Neural cell (in vitro differentiated cells): Measurements from ENCODE around the gene ZCCHC2. TPM values are rescaled to one million over a fixed set of nuclear protein-coding genes. Genes with fewer than 3 reads are reported as not detected.

Experiments used
- H2AFZ ChIP-seq: fragments of 200-600, 300-800 bp; sonication (generic), shearing (Covaris generic); 2 replicates; pipeline ENCODE4 v1.6.0; 2014; ENCODE audit warnings: low read depth, mild to moderate bottlenecking, antibody characterized with exemption, low read length, moderate library complexity
- H3F3A ChIP-seq: fragments of 200-600 bp; shearing (Covaris generic); 2 replicates; pipeline ENCODE4 v1.6.1; 2016; ENCODE audit warnings: mild to moderate bottlenecking, moderate library complexity, mixed read lengths, antibody characterized with exemption, low read length; ENCODE audit not compliant: insufficient read depth, poor library complexity, severe bottlenecking
- H3K27ac ChIP-seq: fragments of 200-600, 300-800 bp; sonication (generic), shearing (Covaris generic); 2 replicates; pipeline ENCODE4 v1.5.1; 2014; ENCODE audit warnings: mild to moderate bottlenecking, low read length, moderate library complexity
- H3K27me3 ChIP-seq: fragments of 300-800, 200-600 bp; sonication (generic), shearing (Covaris generic); 2 replicates; pipeline ENCODE4 v1.6.0; 2014; ENCODE audit warnings: mild to moderate bottlenecking, low read depth, low read length, moderate library complexity; ENCODE audit not compliant: insufficient read depth
- H3K36me3 ChIP-seq: fragments of 300-800, 200-600 bp; sonication (generic), shearing (Covaris generic); 2 replicates; pipeline ENCODE4 v1.5.1; 2014; ENCODE audit warnings: mild to moderate bottlenecking, antibody characterized with exemption, low read length, moderate library complexity; ENCODE audit not compliant: insufficient read depth
- H3K4me2 ChIP-seq: fragments of 300-800, 200-600 bp; sonication (generic), shearing (Covaris generic); 2 replicates; pipeline ENCODE4 v1.6.0; 2014; ENCODE audit warnings: mild to moderate bottlenecking, low read length
- H3K4me3 ChIP-seq: fragments of 300-800, 200-600 bp; sonication (generic), shearing (Covaris generic); 2 replicates; pipeline ENCODE4 v1.5.1; 2014; ENCODE audit warnings: mild to moderate bottlenecking, low read length, moderate library complexity
- H3K79me2 ChIP-seq: fragments of 200-600 bp; shearing (Covaris generic); replicated peaks from 2 replicates; pipeline ENCODE4 v1.6.0; 2014; ENCODE audit warnings: mild to moderate bottlenecking, low read length, moderate library complexity; ENCODE audit not compliant: insufficient read depth
- H3K9ac ChIP-seq: fragments of 300-800, 200-600 bp; sonication (generic), shearing (Covaris generic); 2 replicates; pipeline ENCODE4 v1.6.1; 2016; ENCODE audit warnings: mild to moderate bottlenecking, low read length, mixed read lengths
- H3K9me2 ChIP-seq: fragments of 200-600 bp; shearing (Covaris generic); 2 replicates; pipeline ENCODE4 v1.6.1; 2016; ENCODE audit warnings: mild to moderate bottlenecking, low read length, mixed read lengths; ENCODE audit not compliant: insufficient read depth
- H3K9me3 ChIP-seq: fragments of 200-600, 300-800 bp; sonication (generic), shearing (Covaris generic); 2 replicates; pipeline ENCODE4 v1.6.1; 2016; ENCODE audit warnings: mild to moderate bottlenecking, mixed run types, low read length, moderate library complexity, mixed read lengths
- H4K20me1 ChIP-seq: fragments of 200-600 bp; shearing (Covaris generic); 2 replicates; pipeline ENCODE4 v1.6.1; 2016; ENCODE audit warnings: mild to moderate bottlenecking, mixed run types; ENCODE audit not compliant: insufficient read depth
- CTCF ChIP-seq: fragments of 450-650 bp; IDR thresholded peaks from 2 replicates; pipeline ENCODE4 v1.5.1; 2014; ENCODE audit warnings: antibody characterized with exemption, mild to moderate bottlenecking, moderate library complexity; ENCODE audit not compliant: poor library complexity, severe bottlenecking
- EP300 ChIP-seq: fragments of 450-650 bp; conservative IDR thresholded peaks from 2 replicates; pipeline ENCODE4 v1.6.1; 2014; ENCODE audit warnings: antibody characterized with exemption, mild to moderate bottlenecking, moderate library complexity; ENCODE audit not compliant: poor library complexity, severe bottlenecking
- EZH2 ChIP-seq: fragments of 200-600, 300-800 bp; shearing (Covaris generic), sonication (generic); IDR thresholded peaks from 2 replicates; pipeline ENCODE4 v1.6.1; 2014; ENCODE audit warnings: antibody characterized with exemption, low read length, borderline replicate concordance, mild to moderate bottlenecking; ENCODE audit not compliant: insufficient read depth, poor library complexity, severe bottlenecking
- MXI1 ChIP-seq: fragments of 450-650 bp; conservative IDR thresholded peaks from 2 replicates; pipeline ENCODE4 v1.6.1; 2014; ENCODE audit warnings: antibody characterized with exemption, mild to moderate bottlenecking; ENCODE audit not compliant: poor library complexity, severe bottlenecking
- POLR2AphosphoS5 ChIP-seq: IDR thresholded peaks from 2 replicates; pipeline ENCODE4 v1.6.1; 2012
- REST ChIP-seq: IDR thresholded peaks from 2 replicates; pipeline ENCODE4 v1.6.1; 2012; ENCODE audit warnings: borderline replicate concordance
- SMC3 ChIP-seq: fragments of 450-650 bp; conservative IDR thresholded peaks from 2 replicates; pipeline ENCODE4 v1.6.1; 2014; ENCODE audit warnings: antibody characterized with exemption, mild to moderate bottlenecking, moderate library complexity; ENCODE audit not compliant: poor library complexity
- TAF1 ChIP-seq: IDR thresholded peaks from 2 replicates; pipeline ENCODE4 v1.6.1; 2012; ENCODE audit warnings: low read depth
- polyA plus RNA-seq: library from polyadenylated mRNA; depleted of rRNA; stranded (reverse); fragments of >200 nt; gene quantifications from 2 replicates; pipeline ENCODE4 v1.2.3, GENCODE V29; 2014

The ZCCHC2 gene
- polyA plus RNA-seq, 1 donor from 2014 or later = 3.8 TPM

- Histone ChIP-seq H3K79me2 (no peaks in the 10 kb centered on the region), H3K9me3 (no peaks in the 10 kb centered on the region), H3K9me2 (no peaks in the 10 kb centered on the region), H3K4me3 (no peak overlapping the region), H3K9ac (no peak overlapping the region), H3K27me3 (peaks cover 16% of the 10 kb centered on the region), H3K36me3 (no peaks in the 10 kb centered on the region), H3K4me2 (no peak overlapping the region), H3K27ac (no peak overlapping the region), H2AFZ (no peak overlapping the region), H3F3A (no peaks in the 10 kb centered on the region), H4K20me1 (no peaks in the 10 kb centered on the region)
- TF ChIP-seq REST (no peak), MXI1 (no peak), SMC3 (no peak), CTCF (no peak), EP300 (no peak)
Measured at GRCh38 chr18:62518460-62519375, 4.1 kb upstream of the ZCCHC2 start.

- Histone ChIP-seq H3K79me2 (no peaks in the 10 kb centered on the region), H3K4me3 (no peak overlapping the region), H3K27ac (no peak overlapping the region), H4K20me1 (no peaks in the 10 kb centered on the region), H3K27me3 (peaks cover 16% of the 10 kb centered on the region), H3K9me3 (no peaks in the 10 kb centered on the region), H3K36me3 (no peaks in the 10 kb centered on the region), H3K4me2 (no peak overlapping the region), H3K9me2 (no peaks in the 10 kb centered on the region), H3F3A (no peaks in the 10 kb centered on the region), H2AFZ (no peak overlapping the region), H3K9ac (no peak overlapping the region)
- TF ChIP-seq POLR2AphosphoS5 (no peak), EP300 (no peak), EZH2 (no peak), CTCF (no peak), SMC3 (no peak), TAF1 (no peak)
Measured at GRCh38 chr18:62519684-62520083, 3.1 kb upstream of the ZCCHC2 start.
